Measurements from ENCODE around the gene ZBTB5.
A peak's percentile ranks its signal among the peaks of the same experiment; 100 is the strongest.

- no peak for TF ChIP-seq CTCF (IDR thresholded peaks at IDR 0.05; ENCODE audit: control extremely low read depth in 1 of 3, insufficient read depth in 1 of 3, low read depth in 1 of 3, low read length in 3 of 3)
- no peak for TF ChIP-seq RXRA (IDR thresholded peaks at IDR 0.05; ENCODE audit: insufficient read depth, low read depth, low read length)
- TF ChIP-seq ZNF274 (IDR thresholded peaks at IDR 0.05; ENCODE audit: borderline replicate concordance, extremely low read depth, low read length): no peak
- TF ChIP-seq PHF8 (conservative IDR thresholded peaks at IDR 0.05; ENCODE audit: low read depth, low read length): peak; percentile 9; the same call in 1 of the 2 replicates
- peak; percentile 19; the same call in 1 of the 2 replicates for TF ChIP-seq USF2 (IDR thresholded peaks at IDR 0.05; ENCODE audit: low read length)
- peak; percentile 55; the same call in 1 of the 2 replicates for TF ChIP-seq CHD2 (IDR thresholded peaks at IDR 0.05; ENCODE audit: low read length)
- no peak for TF ChIP-seq TEAD4 (IDR thresholded peaks at IDR 0.05; ENCODE audit: low read depth, low read length)
- no peak for TF ChIP-seq ASH2L (IDR thresholded peaks at IDR 0.05; ENCODE audit: low read length)
Measured at GRCh38 chr9:37465249-37466036, at the start of gene ZBTB5.

Measured in H1 (cell line).